ENCODE results near the gene TTLL12.

Gene TTLL12

DNA sequence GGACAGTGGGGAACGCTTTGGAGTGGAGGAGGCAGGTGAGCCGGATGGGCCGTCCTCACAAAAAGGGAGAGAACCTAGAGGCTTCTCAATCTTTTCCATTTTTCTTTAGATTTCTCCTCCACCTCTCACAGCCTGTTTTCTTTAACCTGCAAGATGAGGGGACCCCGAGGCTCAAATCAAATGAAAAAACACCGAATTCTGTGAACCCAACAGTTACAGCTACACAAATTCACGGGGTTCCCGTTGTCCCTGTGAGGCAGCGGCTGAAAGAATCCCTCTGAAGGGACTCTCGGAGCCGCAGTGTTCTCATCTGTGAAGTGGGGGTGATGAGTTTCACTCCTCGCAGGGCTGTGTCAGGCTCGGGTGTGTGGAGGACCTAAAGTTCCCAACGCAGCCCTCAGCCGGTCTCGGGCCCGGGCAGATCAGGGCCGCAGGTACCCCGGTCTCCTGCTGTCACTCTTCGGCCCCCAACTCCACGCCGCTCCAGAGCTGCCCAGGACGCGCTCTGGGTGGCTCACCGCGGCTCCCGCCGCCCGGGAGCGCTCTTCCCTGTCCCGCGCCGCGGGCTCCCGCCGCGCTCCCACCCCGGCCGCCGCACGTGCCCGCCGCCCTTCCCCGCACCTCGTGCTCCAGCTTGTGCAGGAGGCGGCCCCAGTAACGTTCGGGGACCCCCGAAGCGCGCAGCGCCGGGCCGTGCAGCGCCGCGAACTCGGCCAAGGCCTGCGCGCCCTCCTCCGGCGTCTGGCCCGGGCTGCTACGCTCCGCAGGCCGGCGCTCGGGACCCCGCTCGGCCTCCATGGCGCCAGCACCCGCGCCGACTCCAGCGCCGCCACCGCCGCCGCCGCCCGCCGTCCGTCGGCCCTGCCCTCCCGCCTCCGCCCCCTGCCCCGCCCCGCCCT lies at the start of gene TTLL12:
Gene TTLL12 (minus strand): TSS at position 863 of the 899 bp plus-strand sequence. CDS start 65 bp downstream, at position 798.
- DNase-seq (ENCODE audit: low spot score): peak; percentile 59

- DNase-seq (ENCODE audit: low spot score): no peak
These were observed 48.8 kb upstream of the TTLL12 start for GRCh38 chr22:43235445-43236409.

- no peak for DNase-seq (ENCODE audit: low spot score)
These were observed 47.5 kb upstream of the TTLL12 start for GRCh38 chr22:43234264-43234988.

DNA sequence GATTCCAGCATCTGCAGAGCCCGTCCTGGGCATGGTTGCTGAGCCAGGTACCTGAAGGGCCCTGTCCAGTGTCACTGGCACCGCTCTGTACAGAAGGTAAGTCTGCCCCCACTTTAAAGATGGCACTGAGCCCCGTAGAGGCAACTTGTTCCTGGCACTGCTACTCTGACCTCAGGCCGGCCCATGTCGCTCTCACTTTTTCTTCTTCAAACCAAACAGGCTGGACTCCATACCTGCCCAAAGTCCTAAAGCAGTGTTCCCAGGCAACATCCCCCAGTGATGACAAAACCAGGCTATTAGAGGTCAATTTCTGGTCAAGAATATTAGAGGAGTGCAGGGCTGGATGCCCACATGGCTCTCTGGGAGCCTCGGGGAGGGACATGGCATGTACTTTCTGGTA lies 46.6 kb upstream of the TTLL12 start:
- DNase-seq (ENCODE audit: low spot score): no peak

GRCh38 chr22:43232445-43232844 lies 45.5 kb upstream of the TTLL12 start:
- no peak for DNase-seq (ENCODE audit: low spot score)

GRCh38 chr22:43231724-43232034 lies 44.7 kb upstream of the TTLL12 start:
- DNase-seq (ENCODE audit: low spot score): no peak

DNA sequence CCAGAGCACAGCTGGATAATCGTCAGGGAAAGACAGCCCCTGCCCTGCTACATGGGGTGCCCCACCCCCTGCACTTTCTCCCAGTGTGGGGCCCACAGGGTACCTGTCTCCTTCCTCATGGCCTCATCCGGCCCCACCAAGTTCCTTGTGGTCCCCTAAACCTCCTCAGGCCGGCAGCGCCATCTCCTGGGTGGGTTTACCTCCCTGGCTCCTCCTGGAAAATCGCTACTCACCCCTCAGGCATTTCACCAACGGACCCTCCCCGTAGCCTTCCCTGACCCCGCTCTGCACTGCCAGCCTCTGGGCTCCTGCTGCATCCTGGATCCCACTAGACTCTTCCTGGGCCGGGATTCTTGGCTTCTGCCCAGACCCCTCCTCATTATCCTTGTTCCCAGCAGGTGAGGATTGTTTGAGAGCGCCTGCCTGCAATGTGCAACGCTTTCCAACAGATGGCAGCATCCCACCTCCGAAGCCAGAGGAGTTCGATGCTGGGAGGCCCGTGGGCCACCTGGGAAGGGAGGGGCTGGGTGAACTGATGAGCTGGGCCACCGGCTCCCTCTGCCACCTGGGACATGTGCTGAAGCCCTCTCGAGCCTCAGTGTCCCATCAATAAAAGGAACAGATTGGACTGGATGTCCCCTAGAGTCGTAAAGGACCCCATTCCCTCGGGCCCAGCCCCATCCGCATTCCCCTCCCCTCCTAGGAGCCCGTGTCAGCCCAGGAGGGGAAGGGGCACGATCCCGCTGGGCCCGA lies 44.2 kb upstream of the TTLL12 start:
- DNase-seq (ENCODE audit: low spot score): peak; percentile 68

- no peak for DNase-seq (ENCODE audit: low spot score)
These were observed 43.6 kb upstream of the TTLL12 start for GRCh38 chr22:43230571-43230970.

DNA sequence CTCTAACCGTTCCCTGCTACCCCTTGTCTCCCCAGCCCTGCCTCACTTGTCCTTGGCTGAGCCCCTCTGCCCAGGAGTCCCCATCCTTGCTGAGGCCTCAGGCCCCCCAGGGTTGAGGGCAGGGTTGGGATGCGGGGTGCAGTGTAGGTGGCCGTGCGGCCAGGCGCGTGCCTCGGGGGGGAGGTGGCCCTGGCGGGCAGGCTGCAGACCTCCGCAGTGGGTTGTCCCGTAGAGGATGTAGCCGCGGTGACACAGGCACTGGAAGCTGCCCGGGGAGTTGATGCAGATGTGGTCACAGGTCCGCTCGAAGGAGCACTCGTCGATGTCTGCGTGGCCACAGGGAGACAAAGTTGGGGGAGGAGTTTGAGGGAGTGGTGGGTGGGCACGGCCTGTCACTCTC lies 41.9 kb upstream of the TTLL12 start:
- DNase-seq (ENCODE audit: low spot score): no peak

GRCh38 chr22:43228330-43228729 lies 41.4 kb upstream of the TTLL12 start:
- DNase-seq (ENCODE audit: low spot score): peak; percentile 56

GRCh38 chr22:43227239-43227630 lies 40.3 kb upstream of the TTLL12 start:
- no peak for DNase-seq (ENCODE audit: low spot score)

DNA sequence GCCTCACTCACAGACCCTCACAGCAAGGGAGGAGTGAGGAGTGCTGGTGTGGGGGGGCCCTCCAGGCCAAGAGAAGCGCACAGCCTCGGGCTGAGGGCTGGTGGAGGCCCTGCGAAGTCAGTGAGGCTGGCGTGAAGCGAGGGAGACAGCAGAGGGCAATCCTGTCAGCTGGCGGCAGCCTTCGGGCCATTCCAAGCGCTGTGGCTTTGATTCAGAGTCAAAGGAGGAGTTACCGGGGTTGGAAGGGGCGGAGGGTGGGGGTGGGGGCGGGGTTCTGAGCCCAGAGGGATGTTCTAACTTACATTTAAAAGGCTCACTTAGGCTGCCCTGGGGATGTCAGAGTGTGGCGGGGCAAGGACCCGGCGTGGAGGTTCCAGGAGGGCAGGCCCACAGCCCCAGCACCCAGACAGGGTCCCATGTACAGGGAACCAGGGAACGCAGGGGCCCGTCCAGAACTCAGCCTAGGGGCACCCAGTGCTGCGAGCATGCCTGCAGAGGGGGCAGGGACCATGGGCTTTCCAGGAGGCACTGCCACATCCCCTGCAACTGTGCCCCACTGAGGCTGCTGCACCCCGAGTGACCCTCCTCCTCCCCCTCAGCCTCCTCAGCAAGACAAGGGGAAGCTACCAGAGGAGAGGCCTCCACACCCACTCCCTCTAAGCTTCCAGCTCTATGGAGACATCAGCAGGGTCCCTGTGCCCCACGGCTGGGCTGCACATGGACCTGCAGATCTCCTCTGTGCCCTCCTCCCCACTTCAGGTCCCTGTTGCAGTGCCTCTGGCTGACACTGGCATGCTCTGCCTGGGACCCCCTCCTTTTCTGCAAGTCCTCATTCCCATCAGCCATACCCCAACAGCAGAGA lies 39.7 kb upstream of the TTLL12 start:
- peak; percentile 45 for DNase-seq (ENCODE audit: low spot score)

DNA sequence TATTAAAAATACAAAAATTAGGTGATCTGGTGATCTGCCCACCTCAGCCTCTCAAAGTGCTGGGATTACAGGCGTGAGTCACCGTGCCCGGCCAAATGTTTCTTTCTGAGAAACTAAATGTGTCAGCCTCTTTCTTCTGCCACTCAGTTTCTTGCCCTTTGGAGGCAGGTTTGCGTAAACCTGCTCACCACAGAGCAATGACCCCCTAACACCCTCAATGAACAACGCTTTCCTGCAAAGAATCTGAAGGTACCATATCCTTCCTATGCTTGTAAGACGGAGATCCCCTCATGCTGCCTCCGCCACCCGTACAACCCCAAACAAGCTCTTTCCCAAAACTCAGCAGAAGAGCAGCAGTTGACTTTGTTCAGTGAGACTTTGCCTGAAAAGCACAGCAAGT lies 38.7 kb upstream of the TTLL12 start:
- no peak for DNase-seq (ENCODE audit: low spot score)

- no peak for DNase-seq (ENCODE audit: low spot score)
These were observed 36.1 kb upstream of the TTLL12 start for GRCh38 chr22:43222987-43223386.

DNA sequence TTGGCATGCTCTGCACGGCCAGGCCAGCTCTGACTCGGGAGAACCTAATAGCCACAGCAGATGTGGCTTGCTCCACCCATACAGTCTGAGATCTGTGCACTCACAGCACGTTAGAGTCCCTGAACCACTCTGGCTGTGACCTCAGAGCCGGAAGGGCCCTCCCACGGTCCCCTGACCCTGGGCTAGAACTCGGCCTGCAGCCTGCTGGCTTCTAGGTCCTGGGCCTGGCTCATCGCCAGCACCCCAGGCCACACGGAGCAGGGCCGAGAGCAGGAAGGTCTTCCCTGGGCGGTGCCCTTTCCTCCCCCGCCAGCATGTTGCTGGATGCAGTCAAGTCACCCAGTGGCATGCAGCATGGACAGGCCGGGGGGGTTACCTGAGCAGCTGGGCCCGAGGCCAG lies 35.3 kb upstream of the TTLL12 start:
- DNase-seq (ENCODE audit: low spot score): no peak

DNA sequence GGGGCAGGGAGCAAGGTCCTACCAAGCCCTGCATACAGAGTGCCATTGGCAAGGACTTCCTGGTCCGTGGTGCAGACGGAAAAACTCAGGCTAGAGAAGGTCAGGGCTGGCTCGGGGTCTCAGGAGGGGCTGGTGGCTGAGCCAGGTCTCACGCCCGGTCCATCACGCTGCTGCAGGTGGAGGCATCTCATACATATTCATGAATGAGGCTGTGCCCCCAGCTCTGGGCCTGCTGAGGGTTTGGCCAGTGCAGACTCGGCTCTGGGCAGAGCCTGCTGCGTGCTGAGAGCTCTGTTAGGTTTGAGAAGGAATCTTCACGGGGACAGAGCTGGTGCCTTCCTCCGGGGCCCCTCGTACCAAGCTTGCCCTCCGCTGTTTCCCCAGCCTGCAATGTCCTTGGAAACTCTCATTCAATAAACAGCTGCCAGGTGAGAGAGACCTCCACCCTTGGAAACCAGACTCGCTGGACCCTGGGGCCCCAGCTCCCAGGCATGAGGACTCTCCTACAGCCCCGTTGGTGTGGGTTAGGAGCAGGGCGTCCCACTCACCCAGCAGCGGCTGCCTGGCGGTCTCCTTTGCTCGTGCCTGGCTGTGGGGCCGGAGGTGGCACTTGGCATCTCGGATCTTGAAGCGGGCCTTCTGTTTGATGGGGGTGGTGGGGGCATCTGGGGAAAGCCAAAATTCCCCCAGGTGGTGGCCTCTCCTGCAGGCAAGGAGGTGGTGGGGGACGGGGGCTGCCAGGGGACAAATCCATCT lies 33.9 kb upstream of the TTLL12 start:
- DNase-seq (ENCODE audit: low spot score): no peak

DNA sequence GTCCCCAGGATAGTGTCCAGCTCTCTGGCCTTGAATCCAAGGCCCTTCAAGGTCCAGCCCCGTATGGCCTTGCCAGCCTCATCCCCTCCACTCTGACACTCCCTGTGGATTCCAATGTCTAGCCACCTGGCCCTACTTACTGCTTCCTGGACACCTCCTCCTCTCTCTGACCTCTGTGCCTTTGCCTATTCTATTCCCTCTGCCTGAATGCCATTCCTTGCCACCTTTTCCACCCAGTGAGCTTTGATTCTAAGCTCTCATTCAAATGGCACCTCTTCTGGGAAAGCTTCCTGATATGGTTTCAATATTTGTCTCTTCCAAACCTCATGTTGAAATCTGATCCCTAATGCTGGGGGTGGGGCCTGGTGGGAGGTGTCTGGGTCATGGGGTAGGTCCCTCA lies 31.9 kb upstream of the TTLL12 start:
- DNase-seq (ENCODE audit: low spot score): no peak

DNA sequence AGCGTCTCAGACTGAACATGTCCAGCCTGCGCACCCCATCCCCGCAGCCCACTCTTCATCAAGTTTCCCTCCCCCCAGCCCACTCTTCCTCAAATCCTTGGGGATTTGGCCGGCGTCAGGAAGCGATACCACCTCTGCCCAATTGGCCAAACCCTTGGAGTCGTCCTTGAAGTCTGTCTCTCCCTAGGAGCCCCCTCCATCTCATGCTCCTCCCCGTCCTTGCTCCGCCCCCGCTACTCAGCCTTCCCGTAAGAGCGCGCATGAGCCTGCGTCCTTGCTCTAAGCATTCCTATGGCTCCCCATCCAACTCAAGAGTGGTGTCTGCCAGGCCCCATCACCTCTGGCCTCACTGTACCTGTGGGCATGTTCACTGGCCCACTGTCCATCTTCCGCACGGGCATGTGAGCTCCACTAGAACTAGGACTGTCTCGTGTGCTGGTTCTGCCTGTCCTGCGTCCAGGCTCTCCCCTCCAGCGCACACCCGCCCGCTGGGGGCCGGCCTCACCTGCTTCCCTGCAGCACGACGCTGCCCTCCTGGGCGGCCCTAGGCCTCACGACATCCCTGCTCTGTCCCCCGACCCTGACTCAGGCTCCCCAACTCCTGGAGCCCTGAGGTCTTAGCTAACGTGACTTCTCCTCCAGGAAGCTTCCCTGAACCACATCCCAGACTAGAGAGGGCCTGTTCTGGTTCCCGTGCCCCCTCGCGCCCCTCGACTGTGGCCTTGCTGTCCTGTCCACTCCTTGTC lies 30.5 kb upstream of the TTLL12 start:
- no peak for DNase-seq (ENCODE audit: low spot score)

- no peak for DNase-seq (ENCODE audit: low spot score)
These were observed 29.8 kb upstream of the TTLL12 start for GRCh38 chr22:43216738-43217137.

All from COLO829 (cell line).